Erythroblast (primary cell): ENCODE data around the gene PHF21B.

Experiments used
- GATA1 ChIP-seq: IDR thresholded peaks from 2 replicates; pipeline ENCODE4 v1.6.1; 2011; ENCODE audit warnings: low read depth, mild to moderate bottlenecking, control low read depth, low read length, moderate library complexity
- POLR2A ChIP-seq: IDR thresholded peaks from 2 replicates; pipeline ENCODE4 v1.6.1; 2011; ENCODE audit warnings: mild to moderate bottlenecking, low read length

GRCh38 chr22:44892803-44893730 is 116.7 kb downstream of the PHF21B start:
- no peak for TF ChIP-seq POLR2A
- no peak for TF ChIP-seq GATA1
